DMS153 treated with DMSO at 0.1 percent for 48 hours (cell line): Measurements from ENCODE around the gene PTGES3L.

Source experiments
- DNase-seq: peaks from one replicate; lab custom pipeline; 2025; ENCODE audit not compliant: unreplicated experiment; lab: John Stamatoyannopoulos, UW

Gene PTGES3L

DNA sequence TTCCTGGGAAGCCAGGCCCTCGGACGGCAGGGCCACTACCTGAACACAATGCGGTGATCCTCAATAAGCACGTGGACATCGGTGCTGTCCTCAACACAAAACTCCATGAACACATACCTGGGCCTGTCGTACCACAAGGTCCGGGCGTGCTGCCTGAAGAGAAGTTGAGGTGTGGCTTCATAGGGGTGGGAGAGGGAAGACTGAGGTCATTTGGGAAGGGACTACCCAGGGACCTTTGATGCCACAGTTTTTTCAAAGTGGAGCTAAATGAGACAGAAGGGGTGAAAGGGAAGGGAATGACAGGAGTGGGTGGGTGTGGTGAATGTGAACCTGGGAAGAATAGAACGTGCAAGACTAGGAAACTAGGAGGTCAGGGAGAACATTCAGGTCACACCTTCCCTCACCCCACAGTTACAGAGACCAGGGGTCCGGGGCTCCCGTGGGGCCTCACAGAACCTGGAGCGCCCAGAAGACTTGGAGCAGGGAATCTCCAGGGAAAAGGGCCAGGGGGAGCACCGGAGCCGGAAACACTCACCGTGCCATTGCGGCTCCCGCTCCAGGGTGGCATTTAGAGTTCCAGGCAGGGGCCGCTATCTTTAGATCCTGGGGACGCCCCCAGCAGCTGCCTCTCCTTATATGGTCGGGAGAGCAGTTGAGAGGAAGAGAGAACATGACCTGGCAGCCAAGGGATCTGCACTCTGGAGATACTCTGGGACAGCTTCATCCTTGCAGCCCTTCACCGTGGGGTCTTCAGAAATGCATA is at the start of gene PTGES3L:
TSS of gene PTGES3L (minus strand) at position 570 of the 763 bp plus-strand sequence. CDS start at position 543, 27 bp downstream.
- DNase-seq: peak; percentile 36

DNA sequence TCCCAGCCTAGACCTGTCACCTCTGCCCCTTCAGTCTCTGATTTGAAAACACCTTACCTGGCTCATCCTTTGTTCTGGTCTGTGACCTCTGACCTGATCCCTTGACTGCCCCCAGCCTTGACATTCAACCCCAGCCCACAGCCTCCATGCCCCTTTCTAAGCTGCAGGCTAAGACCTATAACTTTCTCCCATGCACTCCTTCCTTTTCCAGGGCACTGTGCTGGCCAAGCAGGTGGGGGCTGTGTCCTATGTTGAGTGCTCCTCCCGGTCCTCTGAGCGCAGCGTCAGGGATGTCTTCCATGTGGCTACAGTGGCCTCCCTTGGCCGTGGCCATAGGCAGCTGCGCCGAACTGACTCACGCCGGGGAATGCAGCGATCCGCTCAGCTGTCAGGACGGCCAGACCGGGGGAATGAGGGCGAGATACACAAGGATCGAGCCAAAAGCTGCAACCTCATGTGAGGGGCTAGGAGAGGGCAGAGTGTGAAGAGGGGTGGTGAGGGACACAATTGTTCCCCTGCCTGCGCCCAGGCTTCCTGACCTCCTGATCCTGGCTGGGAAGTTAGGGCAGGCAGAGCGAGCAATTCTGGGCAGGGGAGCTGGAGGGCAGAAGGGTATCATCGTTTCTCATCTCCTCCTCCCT is 48.5 kb upstream of the PTGES3L start:
- no peak for DNase-seq

DNA sequence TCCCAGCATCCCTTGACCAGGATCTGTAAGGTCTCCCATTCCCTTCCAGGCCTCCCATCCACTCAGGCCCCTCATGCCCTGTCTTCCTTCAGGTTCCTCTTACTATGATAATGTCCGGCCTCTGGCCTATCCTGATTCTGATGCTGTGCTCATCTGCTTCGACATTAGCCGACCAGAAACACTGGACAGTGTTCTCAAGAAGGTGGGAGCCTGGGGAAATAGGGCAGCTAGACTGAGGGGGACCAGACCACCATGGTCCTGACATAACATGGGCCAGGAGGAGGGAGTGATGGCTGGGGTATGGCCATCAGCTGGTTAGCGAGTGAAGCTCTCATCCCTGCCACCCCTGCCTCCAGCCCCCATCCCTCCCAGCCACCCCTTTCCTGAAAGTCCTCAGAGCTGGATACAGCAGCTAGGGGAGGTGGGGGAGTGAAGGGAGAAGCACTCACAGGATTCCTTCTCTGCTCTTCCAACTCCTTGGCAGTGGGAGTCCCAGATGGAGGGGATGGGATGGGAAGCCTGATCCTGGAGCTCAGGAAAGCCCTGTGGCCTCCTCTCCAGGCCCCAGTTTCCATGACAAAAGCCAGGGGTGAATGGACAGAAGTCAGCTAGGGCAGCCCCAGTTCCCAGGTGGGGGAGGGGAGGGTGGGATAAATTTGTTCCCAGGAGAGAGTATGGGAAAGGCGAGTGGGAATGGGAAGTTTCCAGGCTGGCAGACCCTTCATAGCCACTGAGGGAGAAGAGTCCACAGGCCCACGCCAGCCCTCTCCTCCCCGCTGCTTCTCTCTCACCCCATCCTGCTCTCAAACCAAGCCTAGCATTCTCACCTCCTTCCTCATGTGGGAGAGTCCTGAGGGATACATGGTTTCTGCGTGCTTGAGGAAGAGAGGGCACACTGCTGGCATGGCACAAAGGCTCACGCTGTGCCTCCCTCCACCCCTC is 47.5 kb upstream of the PTGES3L start:
- no peak for DNase-seq

DNA sequence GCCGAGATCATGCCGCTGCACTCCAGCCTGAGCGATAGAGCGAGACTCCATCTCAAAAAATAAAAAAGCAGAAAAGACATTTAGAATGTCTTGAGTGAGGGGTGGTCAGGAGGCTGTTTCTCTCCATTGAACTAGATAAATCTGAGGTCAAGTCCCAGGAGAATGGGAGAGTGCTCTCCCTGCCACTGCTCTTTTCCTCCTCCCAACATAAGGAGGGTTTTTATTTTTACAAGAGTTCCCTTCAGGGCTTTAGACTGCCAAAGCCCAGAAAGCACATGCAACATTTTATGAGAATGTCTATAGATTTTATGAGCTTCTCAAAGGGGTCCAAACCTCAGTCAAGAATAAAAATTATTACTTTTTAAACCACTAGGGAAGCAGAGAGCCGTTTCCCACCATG is 46.7 kb upstream of the PTGES3L start:
- no peak for DNase-seq

DNA sequence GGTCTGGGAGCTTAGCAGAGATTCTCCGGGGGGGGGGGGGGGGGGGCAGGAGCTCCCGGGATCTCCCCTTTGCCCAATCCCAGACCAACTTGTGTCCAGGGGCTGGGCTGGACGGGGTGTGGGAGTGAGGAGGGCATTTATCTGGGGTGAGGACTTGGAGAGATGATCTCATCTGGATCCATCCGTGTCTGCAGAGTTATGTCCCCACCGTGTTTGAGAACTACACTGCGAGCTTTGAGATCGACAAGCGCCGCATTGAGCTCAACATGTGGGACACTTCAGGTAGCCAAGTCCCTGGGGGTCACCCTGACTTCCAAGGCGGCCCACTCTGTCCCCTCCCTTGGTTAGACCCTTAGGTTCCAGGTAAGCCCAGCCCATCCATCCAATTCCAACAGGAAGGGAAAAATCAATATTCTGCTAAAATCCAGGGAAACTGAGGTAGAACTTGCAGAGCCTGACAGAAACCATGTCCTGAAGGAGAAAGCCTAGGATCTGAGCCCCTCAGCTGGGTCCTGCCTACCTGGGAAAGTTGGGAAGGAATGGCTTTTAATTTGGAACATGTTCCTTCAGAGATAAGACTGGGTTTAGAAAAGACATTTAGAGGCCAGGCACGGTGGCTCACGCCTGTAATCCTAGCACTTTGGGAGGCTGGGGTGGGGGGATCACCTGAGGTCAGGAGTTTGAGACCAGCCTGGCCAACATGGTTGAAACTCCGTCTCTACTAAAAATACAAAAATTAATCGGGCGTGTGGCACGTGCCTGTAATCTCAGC is 46.1 kb upstream of the PTGES3L start:
- DNase-seq: no peak

DNA sequence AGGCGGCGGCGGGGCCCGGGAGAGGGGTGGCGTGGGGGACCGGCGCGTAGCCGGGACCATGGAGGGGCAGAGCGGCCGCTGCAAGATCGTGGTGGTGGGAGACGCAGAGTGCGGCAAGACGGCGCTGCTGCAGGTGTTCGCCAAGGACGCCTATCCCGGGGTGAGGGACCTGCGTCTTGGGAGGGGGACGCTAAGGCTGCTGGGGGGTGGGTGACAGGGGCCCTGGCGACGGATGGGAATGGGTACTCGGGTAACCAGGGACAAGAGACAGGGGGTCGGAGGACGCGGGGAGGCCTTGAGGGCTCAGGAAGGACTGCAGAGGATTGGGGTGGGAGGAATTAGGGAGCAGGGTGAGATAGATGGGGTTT is 45.4 kb upstream of the PTGES3L start:
- no peak for DNase-seq

DNA sequence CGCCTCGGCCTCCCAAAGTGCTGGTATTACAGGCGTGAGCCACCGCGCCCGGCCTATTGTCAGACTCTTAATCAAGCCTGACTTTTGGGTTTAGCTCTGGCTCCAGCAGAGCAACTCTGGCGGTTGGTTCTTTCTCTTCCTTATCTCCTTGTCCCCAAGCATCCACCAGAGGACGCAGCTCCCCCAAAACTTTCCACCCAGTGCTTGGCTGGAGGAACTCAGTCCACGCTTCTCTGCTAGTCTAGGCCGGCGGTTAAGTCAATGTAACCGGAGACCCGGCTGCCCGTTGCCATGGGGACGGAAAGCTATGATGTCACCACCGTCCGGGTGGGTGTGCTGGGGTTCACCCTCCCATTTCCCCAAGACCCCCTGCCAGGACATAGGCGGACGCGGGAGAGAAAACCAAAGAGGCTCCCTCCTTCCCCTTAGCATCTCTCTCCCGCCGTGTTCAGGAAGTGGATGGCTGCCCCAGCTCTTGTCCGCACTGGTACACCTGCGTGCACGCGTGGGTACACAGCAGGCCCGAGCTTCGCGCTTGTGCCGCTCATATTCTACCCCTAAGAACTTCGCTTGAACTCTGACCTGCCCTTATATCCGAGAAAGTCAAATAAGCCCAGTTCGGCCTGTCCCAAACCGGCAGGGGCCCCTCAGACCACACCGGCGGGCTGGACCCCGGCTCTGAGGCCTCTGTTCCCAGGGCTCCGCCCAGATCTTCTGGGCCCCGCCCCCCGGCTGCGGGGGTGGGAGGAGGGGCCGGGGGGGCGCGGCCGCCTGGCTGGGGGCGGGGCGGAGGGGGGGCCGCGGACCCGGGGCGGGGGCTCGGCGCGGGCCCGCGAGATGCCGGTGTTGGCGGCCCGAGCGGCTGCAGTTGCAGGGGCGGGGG is 44.8 kb upstream of the PTGES3L start, which contains the start of gene RND2:
TSS of gene RND2 (plus strand) at position 825 of the 883 bp plus-strand sequence. CDS start 117 bp downstream, outside the sequence.
- DNase-seq: peak; percentile 85

DNA sequence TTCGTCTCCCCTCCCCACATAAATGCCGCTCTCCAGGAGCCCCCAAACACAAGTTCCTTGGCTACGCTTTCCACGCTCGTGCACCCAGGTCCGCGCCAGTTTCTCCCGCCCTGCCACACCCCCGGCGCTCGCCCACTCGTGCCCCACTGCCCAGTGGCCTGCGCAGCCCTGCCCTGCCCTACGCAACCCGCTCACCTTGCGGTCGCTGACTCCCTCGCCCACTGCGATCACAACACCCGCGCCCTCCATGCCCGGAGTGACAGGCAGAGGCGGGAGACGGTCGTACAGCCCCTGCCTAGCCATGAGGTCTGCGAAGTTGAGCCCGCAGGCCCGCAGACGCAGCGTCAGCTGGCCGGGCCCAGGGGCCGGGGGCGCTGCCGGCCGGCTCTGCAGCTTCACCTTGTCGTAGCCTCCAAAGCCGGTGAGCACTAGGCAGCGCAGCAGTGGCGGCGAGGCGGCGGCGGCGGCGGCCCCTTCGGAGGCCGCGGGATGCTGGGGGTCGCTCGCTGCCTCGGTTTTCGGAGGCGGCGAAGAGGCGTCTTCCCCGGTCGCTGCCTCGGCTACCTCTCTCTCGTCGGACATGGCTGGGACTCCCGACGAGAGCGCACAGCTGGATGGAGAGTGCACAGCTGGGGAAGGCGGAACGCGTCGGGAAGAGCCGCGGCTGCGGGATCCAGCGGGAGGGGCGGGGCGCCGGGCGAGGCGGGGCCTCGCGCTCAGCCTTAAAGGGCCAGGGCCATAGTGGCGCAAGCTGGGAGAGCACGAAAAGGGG is 42.0 kb upstream of the PTGES3L start, which contains the start of gene VAT1:
TSS of gene VAT1 (minus strand) at position 645 of the 772 bp plus-strand sequence. CDS start at position 582, 63 bp downstream.
- peak; percentile 42 for DNase-seq

DNA sequence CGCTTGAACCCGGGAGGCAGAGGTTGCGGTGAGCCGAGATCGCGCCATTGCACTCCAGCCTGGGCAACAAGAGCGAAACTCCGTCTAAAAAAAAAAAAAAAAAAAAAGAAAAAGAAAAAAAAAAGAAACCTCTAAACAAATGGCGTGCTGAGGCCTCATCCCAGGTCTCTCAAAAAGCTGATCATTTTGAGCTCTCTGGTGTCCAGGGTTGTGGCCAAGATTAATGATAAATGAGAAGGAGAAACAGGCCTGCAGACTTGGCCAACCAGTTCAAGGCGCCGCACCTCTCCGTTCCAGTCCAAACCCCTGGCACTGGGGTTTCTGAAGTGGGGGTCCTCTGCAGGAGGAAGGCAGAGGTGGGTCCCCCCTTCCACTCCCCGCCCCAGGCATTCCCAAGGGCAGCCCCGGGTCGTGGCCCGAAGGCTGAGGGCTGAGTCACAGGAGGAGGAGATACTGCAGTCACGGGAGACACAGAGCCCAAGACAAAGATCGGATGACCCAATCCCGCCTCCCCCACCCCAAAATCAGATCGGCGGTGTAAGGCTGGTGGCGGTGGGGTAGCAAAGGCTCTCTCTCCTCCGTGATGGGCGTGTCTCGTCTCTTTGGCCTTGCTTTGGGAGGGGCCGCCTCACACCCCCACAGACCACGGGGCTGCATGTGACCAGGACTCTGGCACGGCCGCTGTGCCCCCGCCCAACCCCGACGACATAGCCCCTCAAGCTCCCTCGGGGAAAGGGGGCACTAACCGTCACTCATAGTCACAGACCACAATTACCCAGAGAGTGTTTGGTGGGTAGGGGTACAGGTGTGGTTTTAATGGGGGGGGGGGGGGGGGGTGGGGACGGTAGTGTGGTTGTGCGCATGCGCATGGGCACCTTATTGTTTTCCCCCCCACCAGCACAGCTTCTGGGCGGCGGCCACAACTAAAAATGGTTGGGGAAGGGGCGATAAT is 41.2 kb upstream of the PTGES3L start:
- no peak for DNase-seq

DNA sequence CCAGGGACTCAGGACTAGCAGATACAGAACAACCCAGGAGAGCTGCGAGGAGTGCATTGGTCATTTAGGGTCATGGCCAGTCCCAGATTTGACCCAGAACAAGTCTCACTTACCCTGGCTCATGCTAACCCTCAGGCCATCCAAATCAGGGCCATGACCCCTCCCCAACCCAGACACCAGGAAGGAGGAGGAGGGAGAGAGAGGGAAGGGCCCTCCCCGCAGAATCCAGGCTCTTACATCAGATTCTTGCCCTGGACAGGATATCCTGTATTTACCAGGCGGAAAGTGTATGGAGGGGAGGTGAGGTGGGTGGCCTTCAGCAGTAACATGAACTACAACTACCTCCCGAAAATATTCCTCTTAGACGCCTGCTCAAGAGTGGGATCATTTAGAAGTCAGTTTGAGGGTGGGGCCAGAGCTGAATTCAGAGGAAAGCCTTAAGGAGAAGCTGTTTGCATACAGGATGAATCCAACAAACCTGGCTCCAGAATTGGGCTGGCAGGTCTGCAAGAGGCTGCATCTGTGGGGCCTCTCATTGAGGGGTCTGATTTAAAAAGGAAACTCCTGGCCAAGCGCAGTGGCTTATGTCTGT is 40.2 kb upstream of the PTGES3L start:
- no peak for DNase-seq

DNA sequence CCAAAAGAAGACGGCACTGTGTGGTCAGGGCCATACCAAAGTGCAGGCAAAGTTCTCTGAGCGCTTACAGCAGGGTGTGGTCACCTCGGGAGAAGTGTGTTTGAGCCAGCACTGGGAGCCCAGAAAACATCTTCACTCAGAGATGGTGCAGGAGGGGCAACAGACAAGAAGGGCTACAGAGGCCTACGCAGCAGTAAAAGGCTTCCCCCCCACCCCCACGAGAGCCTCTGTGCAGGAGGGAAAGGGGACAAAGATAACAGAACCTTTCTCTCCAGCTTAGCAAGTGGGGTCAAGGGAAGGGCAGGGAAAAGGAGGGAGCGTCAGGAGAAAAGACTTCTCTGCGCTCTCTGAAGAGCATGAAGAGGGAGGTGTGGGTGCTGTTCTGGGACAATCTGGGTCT is 39.5 kb upstream of the PTGES3L start:
- DNase-seq: no peak

DNA sequence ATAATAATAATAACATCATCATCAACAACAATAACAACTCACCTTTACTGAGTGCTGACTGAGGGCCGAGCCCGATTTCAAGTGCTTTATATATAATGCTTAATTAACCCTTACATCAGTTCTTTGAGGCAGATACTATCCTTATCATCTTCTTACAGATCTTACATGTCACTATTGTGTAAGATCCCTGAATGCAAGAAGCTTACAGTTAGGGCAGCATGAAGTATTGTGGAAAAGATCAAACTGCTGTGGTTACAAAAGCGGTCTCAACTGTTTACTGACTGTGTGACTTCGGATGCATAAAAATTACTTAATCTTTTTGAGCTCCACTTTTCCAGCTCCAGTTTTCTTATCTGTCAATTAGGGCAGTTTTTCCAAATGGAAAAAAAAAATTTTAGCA is 39.1 kb upstream of the PTGES3L start:
- DNase-seq: no peak

DNA sequence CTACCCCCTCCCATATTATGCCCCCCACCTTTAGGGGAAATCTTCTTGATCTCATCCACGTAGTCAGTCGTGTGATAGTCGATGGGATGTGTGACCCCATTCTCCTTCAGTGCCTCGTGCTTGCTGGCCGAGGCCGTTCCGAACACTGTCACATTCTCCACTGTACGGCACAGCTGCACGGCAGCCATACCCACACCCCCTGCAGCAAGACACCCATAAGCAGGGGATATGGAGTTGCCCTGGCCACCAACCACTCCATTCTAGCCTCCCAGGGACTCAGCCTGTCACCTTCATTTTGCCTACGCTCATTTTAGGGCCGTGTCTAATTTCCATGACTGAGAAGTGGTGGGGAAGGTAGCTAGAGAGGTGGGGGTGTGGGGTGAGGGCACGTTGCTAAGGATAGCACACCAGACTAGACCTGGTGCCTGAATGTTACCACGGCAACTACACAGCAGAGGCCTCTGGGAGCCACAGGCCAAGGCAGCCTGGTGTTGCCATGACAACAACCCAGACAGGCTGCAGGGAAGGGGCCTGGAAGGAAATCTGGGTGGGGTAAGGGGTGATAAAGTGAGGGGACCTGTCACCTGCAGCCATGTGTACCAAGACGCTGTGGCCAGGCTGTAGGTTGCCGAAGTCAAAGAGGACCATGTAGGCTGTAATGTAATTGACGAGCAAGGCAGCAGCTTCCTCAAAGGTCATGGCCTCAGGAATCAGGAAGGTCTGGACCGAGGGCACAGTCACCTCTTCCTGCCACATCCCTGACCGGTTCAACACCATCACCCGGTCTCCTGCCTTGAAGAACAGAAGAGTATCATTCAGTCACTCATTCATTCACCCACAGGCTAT is 38.4 kb upstream of the PTGES3L start:
- no peak for DNase-seq

DNA sequence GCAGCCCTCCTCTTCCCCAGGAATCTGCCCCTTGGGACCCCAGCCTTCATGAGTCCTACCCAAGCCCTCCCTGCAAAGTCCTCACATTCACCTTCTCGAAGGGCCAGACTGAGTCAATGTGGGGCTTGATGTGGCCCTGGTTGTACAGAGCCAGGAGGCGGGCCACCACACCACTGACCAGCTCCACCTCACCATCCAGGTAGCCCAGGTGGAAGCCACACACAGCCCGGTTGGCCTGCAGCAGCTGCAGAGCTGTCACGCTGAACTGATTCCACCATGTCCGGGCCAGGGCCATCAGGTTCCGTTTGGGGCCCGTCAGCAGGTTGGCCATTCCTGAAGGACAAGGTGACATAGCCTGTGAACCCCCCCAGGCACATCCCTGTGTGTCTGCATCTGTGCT is 36.3 kb upstream of the PTGES3L start:
- no peak for DNase-seq

DNA sequence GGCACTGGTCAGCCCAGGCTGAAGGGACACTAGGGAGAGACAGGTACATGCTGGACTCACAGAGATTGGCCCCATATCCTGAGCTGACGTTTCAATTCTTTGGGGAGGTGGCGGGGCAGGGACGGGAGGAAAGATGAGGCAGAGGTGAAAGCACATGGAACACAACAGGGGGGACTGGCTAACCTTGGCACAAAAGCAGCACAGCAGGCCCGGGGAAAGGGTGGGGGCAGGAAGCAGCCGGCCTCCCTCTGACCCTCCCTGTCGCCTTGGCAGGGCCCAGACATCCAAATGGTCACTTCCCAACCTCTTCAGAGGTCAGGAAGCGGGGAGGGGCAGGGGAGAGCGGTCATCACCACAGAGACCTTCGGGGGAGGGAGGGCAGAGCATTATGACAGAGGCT is 35.7 kb upstream of the PTGES3L start:
- DNase-seq: no peak
